Testis (tissue), 3 donors: ENCODE measurements around the gene ATF3. TPM values are rescaled to one million over a fixed set of nuclear protein-coding genes. Genes with fewer than 3 reads are reported as not detected.

Experiments used
- DNase-seq: peaks from one replicate; pipeline ENCODE4 v3.0.0-alpha.2; 2019
- H3K27ac ChIP-seq, 2 donors: fragments of 200-600 bp; sonication (generic); one replicate each; pipeline ENCODE4 v1.5.1; 2019
- H3K27me3 ChIP-seq: fragments of 200-600 bp; sonication (generic); one replicate; pipeline ENCODE4 v1.5.1; 2019
- H3K36me3 ChIP-seq: fragments of 200-600 bp; sonication (generic); one replicate; pipeline ENCODE4 v1.5.1; 2017; ENCODE audit warnings: low read depth; ENCODE audit errors: missing control alignments
- H3K4me1 ChIP-seq: fragments of 200-600 bp; sonication (generic); one replicate; pipeline ENCODE4 v1.5.1; 2019
- H3K4me3 ChIP-seq, 2 donors: fragments of 200-600 bp; sonication (generic); one replicate each; pipeline ENCODE4 v1.5.1; 2017 to 2019
- H3K9me3 ChIP-seq: fragments of 200-600 bp; sonication (generic); one replicate; pipeline ENCODE4 v1.5.1; 2017
- POLR2A ChIP-seq: fragments of 450-650 bp; IDR thresholded peaks from one replicate; pipeline ENCODE4 v1.6.1; 2017; ENCODE audit warnings: antibody characterized with exemption, mild to moderate bottlenecking, moderate library complexity
- WGBS, 2 donors: methylation state at CpG; one replicate each; pipeline ENCODE4 v1.1.5; 2018; 5-methylcytosine and 5-hydroxymethylcytosine counted together
- intact Hi-C: fragments of 100-400 bp; cut with DNase I; formaldehyde crosslinking; loops from one replicate; pipeline ENCODE4 v1.15.1; 2023; ENCODE audit warnings: low total_unique reads
- polyA plus RNA-seq: library from polyadenylated mRNA; stranded (reverse); fragments of 350-450 nt; fragmentation: Illumina TruSeq; extraction: RNeasy Lipid Tissue Mini Kit (QIAGEN cat#74804); gene quantifications from one replicate; pipeline ENCODE4 v1.2.3, GENCODE V29; 2014; ENCODE audit warnings: low read depth, low replicate concordance; ENCODE audit not compliant: insufficient read depth
- total RNA-seq, 2 donors: library from RNA; depleted of rRNA; stranded (reverse); fragments of >200 nt; gene quantifications; one replicate each; pipeline ENCODE4 v1.2.3, GENCODE V29; 2016
- TF ChIP-seq, protein P1 (sequence below), 3 experiments: fragments of 450-650 bp in 2 of 3; fragments of 200-600 bp in 1 of 3; sonication (generic) in 1 of 3; IDR thresholded peaks; one replicate each; pipeline ENCODE4 v1.5.1; 2016 to 2019; ENCODE audit warnings: antibody characterized with exemption in 3 of 3, mild to moderate bottlenecking in 2 of 3, moderate library complexity in 1 of 3

ATF3 gene
- total and polyA plus RNA-seq, 3 donors from 2014 or later = 3.2 to 9.0 (median 4.6) TPM

DNA sequence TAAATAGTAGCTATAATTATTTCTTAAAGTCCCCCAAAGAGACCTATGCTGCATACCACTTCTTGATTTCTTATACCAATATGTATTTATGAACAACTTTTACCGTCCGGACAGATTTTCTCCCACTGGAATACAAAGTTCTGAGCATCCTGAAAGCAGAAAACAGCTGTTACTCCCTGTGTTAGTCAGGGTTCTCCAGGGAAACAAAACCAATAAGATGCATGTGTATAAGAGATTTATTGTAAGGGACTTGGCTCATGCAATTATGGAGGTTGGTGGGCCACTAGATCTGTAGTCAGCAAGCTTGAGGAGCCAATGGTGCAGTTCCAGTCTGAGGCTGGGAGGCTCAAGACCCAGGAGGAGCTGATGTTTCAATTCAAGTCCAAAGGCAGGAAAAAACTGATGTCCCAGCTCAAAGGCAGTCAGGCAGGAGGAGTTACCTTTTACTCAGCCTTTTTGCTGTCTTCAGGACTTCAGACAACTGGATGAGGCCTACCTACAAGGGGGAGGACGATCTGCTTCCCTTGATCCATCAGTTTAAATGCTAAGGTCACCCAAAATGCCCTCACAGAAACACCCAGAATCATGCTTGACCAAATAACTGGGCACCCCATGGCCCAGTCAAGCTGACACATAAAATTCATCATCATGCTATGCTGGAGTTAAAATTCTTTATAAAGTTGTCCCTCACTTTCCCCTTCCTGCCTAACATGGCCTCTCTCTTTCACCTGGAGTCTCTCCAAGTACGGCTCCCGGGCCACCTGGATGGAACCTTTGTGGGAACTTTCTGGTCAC is 24.3 kb upstream of the ATF3 start:
- DNase-seq = no peak
- Histone ChIP-seq H3K27ac (no peak overlapping the region), H3K27me3 (no peaks in the 10 kb centered on the region), H3K4me1 (no peaks in the 10 kb centered on the region), H3K9me3 (no peaks in the 10 kb centered on the region), H3K36me3 (no peaks in the 10 kb centered on the region), H3K4me3 (no peak overlapping the region)
- TF ChIP-seq, protein P1, sequence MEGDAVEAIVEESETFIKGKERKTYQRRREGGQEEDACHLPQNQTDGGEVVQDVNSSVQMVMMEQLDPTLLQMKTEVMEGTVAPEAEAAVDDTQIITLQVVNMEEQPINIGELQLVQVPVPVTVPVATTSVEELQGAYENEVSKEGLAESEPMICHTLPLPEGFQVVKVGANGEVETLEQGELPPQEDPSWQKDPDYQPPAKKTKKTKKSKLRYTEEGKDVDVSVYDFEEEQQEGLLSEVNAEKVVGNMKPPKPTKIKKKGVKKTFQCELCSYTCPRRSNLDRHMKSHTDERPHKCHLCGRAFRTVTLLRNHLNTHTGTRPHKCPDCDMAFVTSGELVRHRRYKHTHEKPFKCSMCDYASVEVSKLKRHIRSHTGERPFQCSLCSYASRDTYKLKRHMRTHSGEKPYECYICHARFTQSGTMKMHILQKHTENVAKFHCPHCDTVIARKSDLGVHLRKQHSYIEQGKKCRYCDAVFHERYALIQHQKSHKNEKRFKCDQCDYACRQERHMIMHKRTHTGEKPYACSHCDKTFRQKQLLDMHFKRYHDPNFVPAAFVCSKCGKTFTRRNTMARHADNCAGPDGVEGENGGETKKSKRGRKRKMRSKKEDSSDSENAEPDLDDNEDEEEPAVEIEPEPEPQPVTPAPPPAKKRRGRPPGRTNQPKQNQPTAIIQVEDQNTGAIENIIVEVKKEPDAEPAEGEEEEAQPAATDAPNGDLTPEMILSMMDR (IDR thresholded peaks at IDR 0.05) = no peak
- TF ChIP-seq POLR2A = no peak
- intact Hi-C loops = no loop called here
- WGBS, 2 donors = 85 to 96% methylated on average over 5 of the region's 5 CpGs

DNA sequence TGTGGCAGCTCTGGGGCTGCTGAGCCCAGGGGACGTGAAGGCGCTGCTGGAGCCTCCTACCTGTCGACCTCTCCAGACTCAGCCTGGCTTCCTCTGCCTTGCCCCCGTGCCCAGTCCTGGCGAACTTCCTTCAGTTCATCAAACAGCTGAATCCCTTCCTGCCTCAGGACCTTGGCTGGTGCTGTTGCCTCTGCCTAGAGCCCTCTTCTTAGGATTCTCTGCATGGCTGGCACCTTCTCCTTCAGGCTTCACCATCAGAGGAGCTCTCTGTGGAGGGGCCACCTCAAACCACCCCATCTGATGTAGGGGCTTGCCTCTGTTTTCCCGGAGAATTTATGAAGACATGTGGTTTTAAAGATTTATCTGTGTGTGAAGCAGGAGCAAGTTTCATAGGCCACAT is 23.4 kb upstream of the ATF3 start:
- intact Hi-C loops = no loop called here
- no peak for DNase-seq

DNA sequence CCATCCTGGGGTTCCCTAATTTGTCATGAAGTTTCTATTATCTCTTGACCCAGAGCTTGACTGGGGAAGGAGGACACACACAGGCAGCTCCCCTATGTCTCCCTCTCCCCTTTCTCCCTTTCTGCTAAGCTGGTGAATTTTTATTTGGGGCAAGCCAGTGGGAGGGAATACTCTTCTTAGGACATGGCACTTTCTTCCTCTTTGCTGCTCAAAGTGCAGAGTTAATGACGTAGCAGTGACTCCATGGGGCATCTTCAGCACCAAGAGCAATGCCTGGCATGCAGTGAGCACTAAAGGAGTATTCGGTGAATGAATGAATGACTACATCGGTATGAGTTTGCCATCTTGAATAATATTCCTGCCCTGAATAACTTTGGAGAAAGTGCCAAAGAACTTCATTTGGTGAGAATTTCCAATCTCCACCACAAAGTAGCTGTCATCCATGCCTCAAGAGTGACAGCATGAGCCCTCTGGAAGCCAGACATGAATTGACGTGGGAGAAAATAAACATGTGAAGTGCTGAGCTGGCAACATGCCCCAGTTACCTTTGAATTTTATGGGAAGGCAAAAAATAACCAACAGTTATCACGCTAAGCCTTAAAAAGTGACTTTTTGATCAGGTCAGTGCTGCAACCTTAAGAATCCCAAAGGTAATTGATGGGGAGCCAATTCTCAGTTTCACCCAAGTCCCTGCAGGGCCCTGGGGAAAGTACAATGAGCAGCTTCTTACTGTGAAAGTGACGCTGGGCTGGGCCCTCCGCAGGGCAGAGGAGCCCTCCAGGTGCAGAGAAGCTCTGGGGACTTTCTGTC is 22.1 kb upstream of the ATF3 start:
- Histone ChIP-seq H3K9me3 (no peaks in the 10 kb centered on the region), H3K36me3 (no peaks in the 10 kb centered on the region), H3K4me1 (no peaks in the 10 kb centered on the region), H3K27me3 (no peaks in the 10 kb centered on the region), H3K4me3 (no peak overlapping the region), H3K27ac (no peak overlapping the region)
- WGBS, 2 donors = 82 to 90% methylated on average over 7 of the region's 7 CpGs
- no peak for DNase-seq
- intact Hi-C loops = no loop called here
- TF ChIP-seq POLR2A = no peak
- TF ChIP-seq, protein P1 (IDR thresholded peaks at IDR 0.05) = no peak

More for the DNA sequence above, 23.4 kb upstream of the ATF3 start:
- Histone ChIP-seq H3K27ac (no peak overlapping the region), H3K4me3 (no peak overlapping the region), H3K27me3 (no peaks in the 10 kb centered on the region), H3K4me1 (no peaks in the 10 kb centered on the region), H3K9me3 (no peaks in the 10 kb centered on the region), H3K36me3 (no peaks in the 10 kb centered on the region)
- no peak for TF ChIP-seq POLR2A
- TF ChIP-seq, protein P1 (IDR thresholded peaks at IDR 0.05) = no peak
- 97 to 100% methylated on average over 6 of the region's 6 CpGs for WGBS, 2 donors

DNA sequence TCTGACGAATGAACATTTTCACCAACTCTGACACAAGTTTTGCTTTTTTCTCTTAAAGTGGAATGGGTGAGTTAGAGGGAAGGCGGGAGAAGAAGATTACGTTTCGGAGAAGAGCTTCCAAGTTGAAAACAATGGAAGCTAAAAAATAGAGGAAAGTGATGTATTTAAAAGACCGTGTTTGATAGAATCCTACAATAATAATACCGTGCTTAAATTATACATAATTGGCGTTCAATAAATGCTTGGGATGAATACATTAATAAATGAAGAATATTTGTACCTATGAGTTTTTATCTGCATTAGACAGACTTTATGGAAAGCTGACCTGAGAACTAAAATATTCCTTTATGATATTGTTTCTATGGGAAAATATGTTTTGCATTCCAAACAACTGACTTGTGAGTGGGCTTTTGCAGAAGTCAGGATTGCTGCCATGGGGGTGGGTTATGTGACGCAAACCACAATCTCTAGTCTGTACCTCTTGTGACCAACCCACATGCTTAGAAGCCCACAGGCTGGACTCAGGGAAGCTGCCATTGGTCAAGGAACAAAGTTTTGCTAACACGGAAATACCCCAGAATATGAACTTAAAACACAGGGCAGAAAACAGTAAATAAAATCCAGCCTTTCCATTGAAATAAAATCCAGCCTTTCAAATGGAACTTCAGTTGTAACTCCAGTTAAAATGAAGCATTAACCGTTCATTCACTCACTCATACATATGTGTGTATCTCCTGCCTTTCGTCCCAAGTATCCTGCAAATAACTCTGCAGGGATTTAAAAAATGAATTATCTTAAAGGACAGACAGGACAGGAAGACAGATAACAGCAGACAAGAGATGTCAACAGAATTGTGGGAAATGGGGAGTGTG is 21.3 kb upstream of the ATF3 start:
- TF ChIP-seq, protein P1 (IDR thresholded peaks at IDR 0.05) = no peak
- TF ChIP-seq POLR2A = no peak
- H3K4me1 ChIP-seq = no peaks in the 10 kb centered on the region
- no peaks in the 10 kb centered on the region for H3K27me3 ChIP-seq
- 85 to 86% methylated on average over 11 of the region's 11 CpGs for WGBS, 2 donors
- H3K27ac ChIP-seq = no peak overlapping the region
- intact Hi-C loops = no loop called here
- H3K36me3 ChIP-seq = no peaks in the 10 kb centered on the region
- no peak for DNase-seq
- H3K9me3 ChIP-seq = no peaks in the 10 kb centered on the region
- H3K4me3 ChIP-seq = no peak overlapping the region
